HUES64 (cell line): ENCODE results near the gene GPR176.

Experiments used
- H3K27ac ChIP-seq: 2 replicates; pipeline ENCODE4 v1.7.0; 2013; ENCODE audit warnings: low read depth, low read length, inconsistent platforms
- H3K27me3 ChIP-seq: 2 replicates; pipeline ENCODE4 v1.6.1; 2013; ENCODE audit warnings: mild to moderate bottlenecking, low read length; ENCODE audit not compliant: insufficient read depth
- H3K36me3 ChIP-seq: 2 replicates; pipeline ENCODE4 v1.6.1; 2013; ENCODE audit warnings: mild to moderate bottlenecking, low read length; ENCODE audit not compliant: insufficient read depth
- H3K4me1 ChIP-seq: 2 replicates; pipeline ENCODE4 v1.6.1; 2013; ENCODE audit warnings: mild to moderate bottlenecking, low read length, moderate library complexity; ENCODE audit not compliant: insufficient read depth
- H3K4me3 ChIP-seq: 2 replicates; pipeline ENCODE4 v1.5.1; 2013; ENCODE audit warnings: mild to moderate bottlenecking, low read length, moderate library complexity
- H3K9ac ChIP-seq: 2 replicates; pipeline ENCODE4 v1.6.1; 2013; ENCODE audit warnings: mild to moderate bottlenecking, low read depth, low read length
- H3K9me3 ChIP-seq: 2 replicates; pipeline ENCODE4 v1.6.1; 2013; ENCODE audit warnings: low read depth, low read length; ENCODE audit not compliant: insufficient read depth
- WGBS: fragments of 150-250, 120-280 bp; methylation state at CpG from one replicate; pipeline ENCODE4 v1.1.7; 2013; ENCODE audit warnings: missing lambda C conversion rate; 5-methylcytosine and 5-hydroxymethylcytosine counted together

GPR176 gene

GRCh38 chr15:39783244-39783820 is 136.7 kb downstream of the GPR176 start:
- Histone ChIP-seq H3K27me3 (no peaks in the 10 kb centered on the region), H3K9me3 (no peaks in the 10 kb centered on the region), H3K27ac (peak overlapping the region; percentile 68), H3K9ac (peak overlapping the region; percentile 93), H3K4me1 (peaks cover 44% of the 10 kb centered on the region), H3K4me3 (peak overlapping the region; percentile 94), H3K36me3 (no peaks in the 10 kb centered on the region)
- WGBS, result 2% methylated on average over 10 of the region's 10 CpGs

DNA sequence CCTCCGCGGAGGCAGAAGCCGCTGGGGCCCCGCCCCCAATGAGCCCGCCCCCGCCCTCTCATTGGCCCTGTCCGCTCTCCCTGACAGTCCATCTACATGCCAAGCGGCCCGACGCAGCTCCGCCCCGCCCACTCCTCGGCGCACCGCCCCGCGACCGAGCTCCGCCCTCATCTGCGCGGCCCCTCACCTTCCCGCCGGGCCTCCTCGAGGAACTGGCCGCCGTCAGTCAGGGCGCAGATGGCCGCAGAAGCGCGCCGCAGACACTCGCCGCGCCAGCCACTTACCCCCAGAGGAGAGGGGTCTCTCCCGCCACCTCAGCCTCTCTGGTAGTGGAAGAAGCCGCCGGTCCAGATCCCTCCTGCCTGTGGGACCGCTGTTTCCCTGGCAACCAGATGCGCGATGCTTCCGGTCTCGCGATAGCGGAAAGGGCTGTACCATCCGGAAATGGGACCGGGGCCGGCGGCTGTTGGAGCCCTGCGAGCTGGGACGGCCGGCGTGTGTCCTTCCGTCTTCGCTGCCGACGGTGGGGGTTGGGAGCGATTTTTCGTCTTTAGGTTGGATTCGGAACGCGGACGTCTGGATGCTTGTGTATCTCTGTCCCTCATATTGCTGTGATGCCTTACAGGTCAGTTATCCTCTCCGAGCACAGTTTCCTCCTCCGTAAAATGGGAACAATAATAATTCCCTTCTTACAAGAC is 137.5 kb downstream of the GPR176 start, which contains the start of gene FSIP1:
FSIP1 (minus strand) TSS at position 401 of the 698 bp plus-strand sequence. CDS start 6,317 bp downstream, outside the sequence.
- Histone ChIP-seq H3K9ac (peak within 1 kb of the TSS; percentile 93), H3K27ac (peak within 1 kb of the TSS; percentile 68), H3K4me1 (peaks cover 41% of the 10 kb centered on the region), H3K36me3 (no peaks in the 10 kb centered on the region), H3K27me3 (no peaks in the 10 kb centered on the region), H3K4me3 (peak within 1 kb of the TSS; percentile 94), H3K9me3 (no peaks in the 10 kb centered on the region)
- WGBS, result under 1% methylated on average over 64 of the region's 64 CpGs

GRCh38 chr15:39781967-39782302 is 138.1 kb downstream of the GPR176 start:
- 82% methylated on average over 2 of the region's 2 CpGs for WGBS
- Histone ChIP-seq H3K9ac (no peak overlapping the region), H3K4me3 (peak overlapping the region; percentile 94), H3K9me3 (no peaks in the 10 kb centered on the region), H3K27me3 (no peaks in the 10 kb centered on the region), H3K4me1 (peaks cover 40% of the 10 kb centered on the region), H3K27ac (no peak overlapping the region), H3K36me3 (no peaks in the 10 kb centered on the region)

GRCh38 chr15:39781147-39781966 is 138.7 kb downstream of the GPR176 start:
- peaks cover 37% of the 10 kb centered on the region for H3K4me1 ChIP-seq
- H3K27ac ChIP-seq, result no peak overlapping the region
- H3K36me3 ChIP-seq, result no peaks in the 10 kb centered on the region
- H3K4me3 ChIP-seq, result peak overlapping the region; percentile 94
- no peaks in the 10 kb centered on the region for H3K9me3 ChIP-seq
- 87% methylated on average over 4 of the region's 4 CpGs for WGBS
- H3K9ac ChIP-seq, result no peak overlapping the region
- H3K27me3 ChIP-seq, result no peaks in the 10 kb centered on the region

GRCh38 chr15:39778021-39778420 is 142.0 kb downstream of the GPR176 start:
- H3K4me1 ChIP-seq, result peaks cover 12% of the 10 kb centered on the region
- 85% methylated on average over 3 of the region's 3 CpGs for WGBS
- H3K9ac ChIP-seq, result no peak overlapping the region
- H3K27me3 ChIP-seq, result no peaks in the 10 kb centered on the region
- H3K27ac ChIP-seq, result no peak overlapping the region
- H3K36me3 ChIP-seq, result no peaks in the 10 kb centered on the region
- H3K4me3 ChIP-seq, result no peak overlapping the region
- no peaks in the 10 kb centered on the region for H3K9me3 ChIP-seq

DNA sequence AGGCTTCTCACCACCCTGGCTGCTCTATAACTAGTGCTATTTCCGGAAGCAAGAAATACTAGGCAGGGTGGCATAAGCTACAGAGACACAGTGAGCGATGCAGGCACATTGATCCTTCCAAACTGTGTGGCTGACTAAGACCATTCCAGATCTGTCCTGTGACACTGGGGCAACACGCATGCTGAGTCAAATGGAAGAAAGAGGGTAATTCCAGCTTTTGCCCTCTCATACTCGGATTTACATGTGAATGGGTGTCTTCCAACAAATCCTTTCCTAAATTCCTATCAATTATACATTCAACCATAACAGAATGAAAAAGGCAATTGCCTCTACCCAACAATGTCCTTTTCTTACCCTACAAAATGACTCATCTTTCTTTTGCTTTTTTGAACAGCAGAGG is 142.6 kb downstream of the GPR176 start:
- no peaks in the 10 kb centered on the region for H3K9me3 ChIP-seq
- H3K4me1 ChIP-seq, result peaks cover 12% of the 10 kb centered on the region
- H3K4me3 ChIP-seq, result no peak overlapping the region
- no peak overlapping the region for H3K27ac ChIP-seq
- WGBS, result 89% methylated on average over 4 of the region's 4 CpGs
- H3K36me3 ChIP-seq, result no peaks in the 10 kb centered on the region
- no peak overlapping the region for H3K9ac ChIP-seq
- no peaks in the 10 kb centered on the region for H3K27me3 ChIP-seq

DNA sequence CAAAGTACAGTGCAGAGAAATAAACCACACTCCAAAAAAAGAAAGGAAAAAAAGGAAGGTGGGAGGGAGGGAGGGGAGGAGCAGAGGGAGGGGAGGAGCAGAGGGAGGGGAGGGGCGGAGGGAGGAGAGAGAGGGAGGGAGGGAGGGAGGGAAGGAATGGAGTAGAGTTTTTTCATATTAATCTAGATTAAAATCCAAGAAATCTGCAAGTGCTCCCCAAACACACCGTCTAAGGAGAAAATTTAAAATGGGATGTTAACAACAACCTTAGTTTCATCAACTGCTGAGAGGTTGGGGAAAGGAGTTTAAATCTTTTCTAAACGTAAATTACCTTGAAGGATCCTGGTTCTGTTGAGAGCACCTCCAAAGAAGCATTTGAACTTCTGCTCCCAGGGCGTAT is 144.0 kb downstream of the GPR176 start:
- Histone ChIP-seq H3K9ac (no peak overlapping the region), H3K36me3 (no peaks in the 10 kb centered on the region), H3K9me3 (no peaks in the 10 kb centered on the region), H3K4me1 (peaks cover 12% of the 10 kb centered on the region), H3K27me3 (no peaks in the 10 kb centered on the region), H3K27ac (no peak overlapping the region), H3K4me3 (no peak overlapping the region)
- WGBS, result 91% methylated on average over 2 of the region's 4 CpGs

- no peak overlapping the region for H3K27ac ChIP-seq
- peaks cover 12% of the 10 kb centered on the region for H3K4me1 ChIP-seq
- H3K27me3 ChIP-seq, result no peaks in the 10 kb centered on the region
- no peaks in the 10 kb centered on the region for H3K36me3 ChIP-seq
- 97% methylated on average over 3 of the region's 3 CpGs for WGBS
- no peaks in the 10 kb centered on the region for H3K9me3 ChIP-seq
- no peak overlapping the region for H3K9ac ChIP-seq
- H3K4me3 ChIP-seq, result no peak overlapping the region
Measured at GRCh38 chr15:39774688-39775267, 145.3 kb downstream of the GPR176 start.

- Histone ChIP-seq H3K9me3 (no peaks in the 10 kb centered on the region), H3K27ac (no peak overlapping the region), H3K9ac (no peak overlapping the region), H3K27me3 (no peaks in the 10 kb centered on the region), H3K36me3 (no peaks in the 10 kb centered on the region), H3K4me1 (no peaks in the 10 kb centered on the region), H3K4me3 (no peak overlapping the region)
- 87% methylated on average over 8 of the region's 8 CpGs for WGBS
Measured at GRCh38 chr15:39770748-39771689, 149.0 kb downstream of the GPR176 start.

GRCh38 chr15:39767921-39768320 is 152.1 kb downstream of the GPR176 start:
- H3K4me3 ChIP-seq, result no peak overlapping the region
- H3K36me3 ChIP-seq, result no peaks in the 10 kb centered on the region
- no peaks in the 10 kb centered on the region for H3K9me3 ChIP-seq
- H3K27ac ChIP-seq, result no peak overlapping the region
- no peak overlapping the region for H3K9ac ChIP-seq
- no peaks in the 10 kb centered on the region for H3K27me3 ChIP-seq
- 91% methylated on average over 5 of the region's 5 CpGs for WGBS
- H3K4me1 ChIP-seq, result no peaks in the 10 kb centered on the region
